TTC549 (cell line): ENCODE data around the gene PRELID2.
"Not testable (repeated sequence)": the region's sequence is repeated elsewhere in the genome, so short reads cannot be mapped to it uniquely, and the experiment has no call there.

Experiments used
- FAIRE-seq: peaks from 2 replicates; lab custom pipeline; 2012; peaks lifted over from hg19 to GRCh38; lab: Jason Lieb, UNC

PRELID2 gene

GRCh38 chr5:145739843-145740242 lies 95.3 kb downstream of the PRELID2 start:
- FAIRE-seq: no peak

GRCh38 chr5:145738227-145738626 lies 96.9 kb downstream of the PRELID2 start:
- no peak for FAIRE-seq

- FAIRE-seq: no peak
Observed at GRCh38 chr5:145737578-145737977, 97.6 kb downstream of the PRELID2 start.

GRCh38 chr5:145729956-145730355 lies 105.2 kb downstream of the PRELID2 start:
- FAIRE-seq: not testable (repeated sequence)

GRCh38 chr5:145723516-145723915 lies 111.6 kb downstream of the PRELID2 start:
- no peak for FAIRE-seq

GRCh38 chr5:145718956-145719355 lies 116.2 kb downstream of the PRELID2 start:
- no peak for FAIRE-seq

- no peak for FAIRE-seq
Observed at GRCh38 chr5:145715412-145715811, 119.7 kb downstream of the PRELID2 start.

- FAIRE-seq: no peak
Observed at GRCh38 chr5:145712245-145712644, 122.9 kb downstream of the PRELID2 start.

- FAIRE-seq: no peak
Observed at GRCh38 chr5:145711417-145711816, 123.7 kb downstream of the PRELID2 start.
